Measurements from ENCODE around the gene PRKAG2. TPM values are rescaled to one million over a fixed set of nuclear protein-coding genes. Genes with fewer than 3 reads are reported as not detected.

PRKAG2 gene
- total RNA-seq, 2 experiments from 2014 or later, result 39.3 to 42.3 TPM

GRCh38 chr7:151570366-151570915 is 306.5 kb downstream of the PRKAG2 start:
- Mint-ChIP-seq H3K9me3 (no peaks in the 10 kb centered on the region), H3K36me3 (ENCODE audit: low read depth) (peaks cover 48% of the 10 kb centered on the region), H3K4me1 (ENCODE audit: low read depth) (no peaks in the 10 kb centered on the region), H3K27ac (no peak overlapping the region), H3K27me3 (no peaks in the 10 kb centered on the region), H3K4me3 (no peak overlapping the region)
- no peak overlapping the region for H3K27ac ChIP-seq (ENCODE audit: low read depth in 1 of 2, low read length in 2 of 2)
- POLR2A ChIA-PET, result no interaction called here
- H3K36me3 ChIP-seq (ENCODE audit: insufficient read depth, low read length), result peaks cover 27% of the 10 kb centered on the region
- H3K27me3 ChIP-seq (ENCODE audit: control insufficient read depth in 1 of 2, insufficient read depth in 2 of 2, low read length in 2 of 2), result no peaks in the 10 kb centered on the region
- TF ChIP-seq CTCF (IDR thresholded peaks at IDR 0.05), result peak; percentile 49
- intact Hi-C loops (cut with DNase I, micrococcal nuclease), result loop anchor here (1.0 to 10.0 kb wide), 3 partner anchors 136 to 574 kb away; no protein-coding TSS in a partner anchor
- H3K4me1 ChIP-seq (ENCODE audit: insufficient read depth, low read length), result no peaks in the 10 kb centered on the region
- H3K9me3 ChIP-seq (ENCODE audit: control insufficient read depth in 1 of 2, insufficient read depth in 1 of 2, low read length in 2 of 2), result no peaks in the 10 kb centered on the region
- peak in 2 of 14 experiments; percentile 24 to 32 for DNase-seq
- CTCF ChIA-PET, result no interaction called here
- ATAC-seq (ENCODE audit: poor library complexity), result no peak
- no peak overlapping the region for H3K4me3 ChIP-seq (ENCODE audit: low read length)

- H3K9me3 ChIP-seq (ENCODE audit: control insufficient read depth in 1 of 2, insufficient read depth in 1 of 2, low read length in 2 of 2), result no peaks in the 10 kb centered on the region
- Mint-ChIP-seq H3K36me3 (ENCODE audit: low read depth) (peaks cover 51% of the 10 kb centered on the region), H3K4me3 (no peak overlapping the region), H3K9me3 (no peaks in the 10 kb centered on the region), H3K4me1 (ENCODE audit: low read depth) (no peaks in the 10 kb centered on the region), H3K27me3 (no peaks in the 10 kb centered on the region), H3K27ac (no peak overlapping the region)
- H3K27me3 ChIP-seq (ENCODE audit: control insufficient read depth in 1 of 2, insufficient read depth in 2 of 2, low read length in 2 of 2), result no peaks in the 10 kb centered on the region
- H3K4me1 ChIP-seq (ENCODE audit: insufficient read depth, low read length), result no peaks in the 10 kb centered on the region
- intact Hi-C loops (cut with DNase I, micrococcal nuclease), result loop anchor here in 1 of 2 experiments (1.0 kb wide), 1 partner anchor 190 kb away; no protein-coding TSS in a partner anchor
- CTCF ChIA-PET, result no interaction called here
- H3K36me3 ChIP-seq (ENCODE audit: insufficient read depth, low read length), result peaks cover 26% of the 10 kb centered on the region
- H3K4me3 ChIP-seq (ENCODE audit: low read length), result no peak overlapping the region
- ATAC-seq (ENCODE audit: poor library complexity), result no peak
- no peak overlapping the region for H3K27ac ChIP-seq (ENCODE audit: low read depth in 1 of 2, low read length in 2 of 2)
- DNase-seq, result no peak
- TF ChIP-seq CTCF (IDR thresholded peaks at IDR 0.05), result no peak
- POLR2A ChIA-PET, result no interaction called here
Measured at GRCh38 chr7:151568956-151569940, 307.7 kb downstream of the PRKAG2 start.

GRCh38 chr7:151566897-151567320 is 310.0 kb downstream of the PRKAG2 start:
- H3K4me3 ChIP-seq (ENCODE audit: low read length), result no peak overlapping the region
- no peak overlapping the region for H3K27ac ChIP-seq (ENCODE audit: low read depth in 1 of 2, low read length in 2 of 2)
- H3K9me3 ChIP-seq (ENCODE audit: control insufficient read depth in 1 of 2, insufficient read depth in 1 of 2, low read length in 2 of 2), result no peaks in the 10 kb centered on the region
- ChIA-PET POLR2A (no interaction called here), CTCF (no interaction called here)
- DNase-seq (no peak), ATAC-seq (ENCODE audit: poor library complexity) (no peak)
- Mint-ChIP-seq H3K36me3 (ENCODE audit: low read depth) (peaks cover 65% of the 10 kb centered on the region), H3K27me3 (no peaks in the 10 kb centered on the region), H3K4me1 (ENCODE audit: low read depth) (no peaks in the 10 kb centered on the region), H3K27ac (no peak overlapping the region), H3K4me3 (no peak overlapping the region), H3K9me3 (no peaks in the 10 kb centered on the region)
- no peaks in the 10 kb centered on the region for H3K27me3 ChIP-seq (ENCODE audit: control insufficient read depth in 1 of 2, insufficient read depth in 2 of 2, low read length in 2 of 2)
- intact Hi-C loops (cut with DNase I, micrococcal nuclease), result no loop called here
- H3K36me3 ChIP-seq (ENCODE audit: insufficient read depth, low read length), result peaks cover 28% of the 10 kb centered on the region
- no peak for TF ChIP-seq CTCF (IDR thresholded peaks at IDR 0.05)
- H3K4me1 ChIP-seq (ENCODE audit: insufficient read depth, low read length), result no peaks in the 10 kb centered on the region
